ENCODE results near the gene GLS2.

DNA sequence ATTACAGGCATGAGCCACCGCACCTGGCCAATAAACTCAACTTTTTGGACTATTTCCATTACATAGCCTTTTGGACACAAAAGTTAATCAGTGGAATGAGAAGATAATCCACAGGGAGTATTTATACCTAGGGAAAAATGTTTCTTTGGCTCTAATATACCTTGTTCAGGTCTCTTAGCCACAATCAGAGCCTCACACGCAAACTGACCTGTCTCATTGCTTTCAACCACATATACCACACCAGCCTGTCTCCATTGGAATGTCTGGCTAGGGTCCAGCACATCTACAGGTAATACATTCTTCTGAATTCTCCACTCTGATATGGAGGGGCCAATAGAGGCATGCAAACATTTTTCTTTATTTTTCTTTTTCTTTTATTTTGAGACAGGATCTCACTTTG lies 29.9 kb upstream of the GLS2 start:
- TF ChIP-seq EP300 (IDR thresholded peaks at IDR 0.05), result no peak
- TF ChIP-seq POLR2A (IDR thresholded peaks at IDR 0.05), result no peak

Data from ovary (tissue), 1 donor.